ENCODE measurements around the gene NSUN6. TPM values are rescaled to one million over a fixed set of nuclear protein-coding genes. Genes with fewer than 3 reads are reported as not detected.

Gene NSUN6
- polyA plus RNA-seq, 1 donor (not counting 4 experiments of a cell fraction or from before 2014, with no cell fraction given): 9.8 TPM

- Histone ChIP-seq H3K36me3 (ENCODE audit: control insufficient read depth in 2 of 2, extremely low read depth in 1 of 2, insufficient read depth in 2 of 2, low read length in 2 of 2) (no peaks in the 10 kb centered on the region), H3K27me3 (ENCODE audit: control insufficient read depth, extremely low read depth, insufficient read depth, low read length) (no peaks in the 10 kb centered on the region), H3K79me2 (ENCODE audit: control insufficient read depth, insufficient read depth, low read length) (no peaks in the 10 kb centered on the region), H3K9me1 (ENCODE audit: control insufficient read depth, extremely low read depth, insufficient read depth, low read length) (no peaks in the 10 kb centered on the region), H3K4me2 (ENCODE audit: control insufficient read depth, extremely low read depth, insufficient read depth, low read depth, low read length) (peak overlapping the region; percentile 69), H3K4me1 (ENCODE audit: control insufficient read depth, extremely low read depth, insufficient read depth, low read length) (peaks cover 31% of the 10 kb centered on the region), H4K20me1 (ENCODE audit: control insufficient read depth, extremely low read depth, insufficient read depth, low read length) (no peaks in the 10 kb centered on the region), H3K9me3 (ENCODE audit: control insufficient read depth, low read depth, low read length) (no peaks in the 10 kb centered on the region), H3K27ac (ENCODE audit: control insufficient read depth, insufficient read depth, low read length) (peak overlapping the region; percentile 83), H2AFZ (ENCODE audit: control insufficient read depth, low read length) (no peak overlapping the region), H3K9ac (ENCODE audit: control insufficient read depth, extremely low read depth, insufficient read depth, low read length) (peak overlapping the region; percentile 40), H3K4me3 (ENCODE audit: control insufficient read depth in 2 of 3, extremely low read depth in 1 of 3, insufficient read depth in 2 of 3, low read depth in 1 of 3, low read length in 3 of 3) (no peak overlapping the region)
- DNase-seq (ENCODE audit: low read depth, low spot score) (no peak), FAIRE-seq (peak; percentile 43)
- TF ChIP-seq CTCF (optimal IDR thresholded peaks at IDR 0.05 in 1 of 3, IDR thresholded peaks at IDR 0.05 in 1 of 3, conservative IDR thresholded peaks at IDR 0.05 in 1 of 3; ENCODE audit: extremely low read depth in 1 of 3, insufficient read depth in 2 of 3, low read length in 3 of 3) (no peak), EZH2 (IDR thresholded peaks at IDR 0.05; ENCODE audit: low read length) (no peak)
- dilution Hi-C loops (cut with MboI; ENCODE audit: extremely low pct_ligation_motif_present, low sequenced_read_pairs): no loop called here
Observed at GRCh38 chr10:18681971-18682411, 30.6 kb upstream of the NSUN6 start.

GRCh38 chr10:18681366-18681765 is 30.0 kb upstream of the NSUN6 start:
- Histone ChIP-seq H3K4me3 (ENCODE audit: control insufficient read depth in 2 of 3, extremely low read depth in 1 of 3, insufficient read depth in 2 of 3, low read depth in 1 of 3, low read length in 3 of 3) (no peak overlapping the region), H3K27me3 (ENCODE audit: control insufficient read depth, extremely low read depth, insufficient read depth, low read length) (no peaks in the 10 kb centered on the region), H3K9ac (ENCODE audit: control insufficient read depth, extremely low read depth, insufficient read depth, low read length) (peak overlapping the region; percentile 40), H3K4me2 (ENCODE audit: control insufficient read depth, extremely low read depth, insufficient read depth, low read depth, low read length) (peak overlapping the region; percentile 69), H2AFZ (ENCODE audit: control insufficient read depth, low read length) (no peak overlapping the region), H3K9me3 (ENCODE audit: control insufficient read depth, low read depth, low read length) (no peaks in the 10 kb centered on the region), H3K4me1 (ENCODE audit: control insufficient read depth, extremely low read depth, insufficient read depth, low read length) (peaks cover 31% of the 10 kb centered on the region), H3K79me2 (ENCODE audit: control insufficient read depth, insufficient read depth, low read length) (no peaks in the 10 kb centered on the region), H3K27ac (ENCODE audit: control insufficient read depth, insufficient read depth, low read length) (peak overlapping the region; percentile 83), H3K36me3 (ENCODE audit: control insufficient read depth in 2 of 2, extremely low read depth in 1 of 2, insufficient read depth in 2 of 2, low read length in 2 of 2) (no peaks in the 10 kb centered on the region), H3K9me1 (ENCODE audit: control insufficient read depth, extremely low read depth, insufficient read depth, low read length) (no peaks in the 10 kb centered on the region), H4K20me1 (ENCODE audit: control insufficient read depth, extremely low read depth, insufficient read depth, low read length) (no peaks in the 10 kb centered on the region)
- FAIRE-seq: no peak
- DNase-seq (ENCODE audit: low read depth, low spot score): no peak
- dilution Hi-C loops (cut with MboI; ENCODE audit: extremely low pct_ligation_motif_present, low sequenced_read_pairs): no loop called here
- TF ChIP-seq EZH2 (IDR thresholded peaks at IDR 0.05; ENCODE audit: low read length) (no peak), CTCF (optimal IDR thresholded peaks at IDR 0.05 in 1 of 3, IDR thresholded peaks at IDR 0.05 in 1 of 3, conservative IDR thresholded peaks at IDR 0.05 in 1 of 3; ENCODE audit: extremely low read depth in 1 of 3, insufficient read depth in 2 of 3, low read length in 3 of 3) (no peak)
